ENCODE data around the gene CBY1. TPM values are rescaled to one million over a fixed set of nuclear protein-coding genes. Genes with fewer than 3 reads are reported as not detected.

The CBY1 gene
- total RNA-seq, 6 donors from 2014 or later = 15.8 to 30.3 (median 23.5) TPM

GRCh38 chr22:38618258-38618657, 38.2 kb upstream of the CBY1 start:
- Histone ChIP-seq H3K9me3 (no peaks in the 10 kb centered on the region), H3K27me3 (no peaks in the 10 kb centered on the region), H3K27ac (no peak overlapping the region), H3K4me1 (no peaks in the 10 kb centered on the region), H3K36me3 (no peaks in the 10 kb centered on the region), H3K4me3 (no peak overlapping the region)
- TF ChIP-seq EP300 (IDR thresholded peaks at IDR 0.05) (no peak), POLR2AphosphoS5 (IDR thresholded peaks at IDR 0.05) (no peak), CTCF (IDR thresholded peaks at IDR 0.05) (no peak), POLR2A (IDR thresholded peaks at IDR 0.05) (no peak)
- no peak for ATAC-seq (ENCODE audit: low FRiP score in 2 of 2)
- WGBS, 2 donors = 88 to 96% methylated on average over 1 of the region's 1 CpG
- no peak for DNase-seq

- H3K36me3 ChIP-seq = no peaks in the 10 kb centered on the region
- H3K4me1 ChIP-seq = no peaks in the 10 kb centered on the region
- 96% methylated on average over 2 of the region's 2 CpGs for WGBS, 2 donors
- H3K27me3 ChIP-seq = no peaks in the 10 kb centered on the region
- H3K4me3 ChIP-seq = no peak overlapping the region
- TF ChIP-seq POLR2A (IDR thresholded peaks at IDR 0.05) (no peak), CTCF (IDR thresholded peaks at IDR 0.05) (no peak), EP300 (IDR thresholded peaks at IDR 0.05) (no peak), POLR2AphosphoS5 (IDR thresholded peaks at IDR 0.05) (no peak)
- H3K9me3 ChIP-seq = no peaks in the 10 kb centered on the region
- ATAC-seq (ENCODE audit: low FRiP score in 2 of 2) = no peak
- DNase-seq = no peak
- no peak overlapping the region for H3K27ac ChIP-seq
These were observed 37.8 kb upstream of the CBY1 start for GRCh38 chr22:38618682-38619081.

- WGBS, 2 donors = 75 to 77% methylated on average over 4 of the region's 4 CpGs
- DNase-seq = no peak
- no peak for ATAC-seq (ENCODE audit: low FRiP score in 2 of 2)
These were observed 33.1 kb upstream of the CBY1 start for GRCh38 chr22:38623351-38623750.

GRCh38 chr22:38628444-38628843, 28.0 kb upstream of the CBY1 start:
- no peak for DNase-seq
- Histone ChIP-seq H3K36me3 (no peaks in the 10 kb centered on the region), H3K27me3 (no peaks in the 10 kb centered on the region), H3K9me3 (no peaks in the 10 kb centered on the region), H3K27ac (no peak overlapping the region), H3K4me3 (no peak overlapping the region), H3K4me1 (no peaks in the 10 kb centered on the region)
- WGBS, 2 donors = 80 to 84% methylated on average over 5 of the region's 5 CpGs
- TF ChIP-seq CTCF (IDR thresholded peaks at IDR 0.05) (no peak), EP300 (IDR thresholded peaks at IDR 0.05) (no peak), POLR2AphosphoS5 (IDR thresholded peaks at IDR 0.05) (no peak)
- ATAC-seq (ENCODE audit: low FRiP score in 2 of 2) = no peak

More at GRCh38 chr22:38623351-38623750, 33.1 kb upstream of the CBY1 start:
- Histone ChIP-seq H3K27me3 (no peaks in the 10 kb centered on the region), H3K36me3 (no peaks in the 10 kb centered on the region), H3K4me3 (no peak overlapping the region), H3K27ac (no peak overlapping the region), H3K4me1 (no peaks in the 10 kb centered on the region), H3K9me3 (no peaks in the 10 kb centered on the region)
- TF ChIP-seq POLR2AphosphoS5 (IDR thresholded peaks at IDR 0.05) (no peak), EP300 (IDR thresholded peaks at IDR 0.05) (no peak), POLR2A (IDR thresholded peaks at IDR 0.05) (no peak), CTCF (IDR thresholded peaks at IDR 0.05) (no peak)

- no peak for ATAC-seq (ENCODE audit: low FRiP score in 2 of 2)
- no peak for DNase-seq
- TF ChIP-seq POLR2A (IDR thresholded peaks at IDR 0.05) (no peak), POLR2AphosphoS5 (IDR thresholded peaks at IDR 0.05) (no peak), CTCF (IDR thresholded peaks at IDR 0.05) (no peak), EP300 (IDR thresholded peaks at IDR 0.05) (no peak)
- Histone ChIP-seq H3K27me3 (no peaks in the 10 kb centered on the region), H3K36me3 (no peaks in the 10 kb centered on the region), H3K27ac (no peak overlapping the region), H3K4me1 (no peaks in the 10 kb centered on the region), H3K4me3 (no peak overlapping the region), H3K9me3 (no peaks in the 10 kb centered on the region)
- 87 to 91% methylated on average over 4 of the region's 4 CpGs for WGBS, 2 donors
These were observed 27.3 kb upstream of the CBY1 start for GRCh38 chr22:38629108-38629507.
